Stimulated activated CD8-positive, alpha-beta memory T cell treated with anti-CD3 and anti-CD28 coated beads, Interleukin-7, amount 100 ng/mL, for 4 hours (primary cell): ENCODE data around the gene GARS1.
"Not testable (repeated sequence)": the region's sequence is repeated elsewhere in the genome, so short reads cannot be mapped to it uniquely, and the experiment has no call there.

Experiments used
- DNase-seq, 2 donors: peaks; one replicate each; pipeline ENCODE4 v3.0.0-alpha.2; 2020; ENCODE audit warnings: low read depth in 2 of 2

Gene GARS1, protein sequence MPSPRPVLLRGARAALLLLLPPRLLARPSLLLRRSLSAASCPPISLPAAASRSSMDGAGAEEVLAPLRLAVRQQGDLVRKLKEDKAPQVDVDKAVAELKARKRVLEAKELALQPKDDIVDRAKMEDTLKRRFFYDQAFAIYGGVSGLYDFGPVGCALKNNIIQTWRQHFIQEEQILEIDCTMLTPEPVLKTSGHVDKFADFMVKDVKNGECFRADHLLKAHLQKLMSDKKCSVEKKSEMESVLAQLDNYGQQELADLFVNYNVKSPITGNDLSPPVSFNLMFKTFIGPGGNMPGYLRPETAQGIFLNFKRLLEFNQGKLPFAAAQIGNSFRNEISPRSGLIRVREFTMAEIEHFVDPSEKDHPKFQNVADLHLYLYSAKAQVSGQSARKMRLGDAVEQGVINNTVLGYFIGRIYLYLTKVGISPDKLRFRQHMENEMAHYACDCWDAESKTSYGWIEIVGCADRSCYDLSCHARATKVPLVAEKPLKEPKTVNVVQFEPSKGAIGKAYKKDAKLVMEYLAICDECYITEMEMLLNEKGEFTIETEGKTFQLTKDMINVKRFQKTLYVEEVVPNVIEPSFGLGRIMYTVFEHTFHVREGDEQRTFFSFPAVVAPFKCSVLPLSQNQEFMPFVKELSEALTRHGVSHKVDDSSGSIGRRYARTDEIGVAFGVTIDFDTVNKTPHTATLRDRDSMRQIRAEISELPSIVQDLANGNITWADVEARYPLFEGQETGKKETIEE

DNA sequence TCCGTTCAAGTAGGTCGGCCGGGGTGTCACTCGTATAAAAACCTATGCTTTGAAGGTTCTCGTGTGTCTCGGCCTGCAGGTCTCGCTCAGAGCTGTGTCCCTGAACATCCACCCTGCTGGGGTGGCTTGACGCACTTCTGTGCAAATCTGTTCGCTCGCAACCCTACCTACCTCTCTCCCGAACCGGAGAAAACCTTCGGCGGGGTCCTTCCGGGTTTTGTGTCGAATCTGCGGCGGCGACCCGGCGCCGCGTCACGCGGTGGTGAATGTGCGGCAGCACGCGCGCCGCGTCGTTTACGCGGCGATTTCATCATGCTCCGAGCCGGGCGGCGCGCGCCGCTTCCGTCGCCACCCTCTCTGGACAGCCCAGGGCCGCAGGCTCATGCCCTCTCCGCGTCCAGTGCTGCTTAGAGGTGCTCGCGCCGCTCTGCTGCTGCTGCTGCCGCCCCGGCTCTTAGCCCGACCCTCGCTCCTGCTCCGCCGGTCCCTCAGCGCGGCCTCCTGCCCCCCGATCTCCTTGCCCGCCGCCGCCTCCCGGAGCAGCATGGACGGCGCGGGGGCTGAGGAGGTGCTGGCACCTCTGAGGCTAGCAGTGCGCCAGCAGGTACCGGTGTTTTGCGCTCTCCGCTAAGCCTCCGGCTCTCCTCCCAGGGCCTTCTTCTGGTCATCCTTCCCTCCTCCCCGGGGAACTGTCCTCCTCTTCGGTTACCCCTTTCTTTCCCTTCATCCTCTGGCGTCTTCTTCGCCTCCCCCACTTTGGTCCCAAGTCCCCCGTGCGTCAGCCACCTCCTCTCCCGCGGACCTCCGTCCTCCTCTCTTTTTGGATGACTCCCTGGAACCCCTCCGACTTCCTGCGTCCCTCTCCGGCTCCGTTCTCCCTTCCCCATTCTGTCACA is at the start of gene GARS1:
GARS1 (plus strand) TSS at position 339 of the 896 bp plus-strand sequence; CDS start at position 383, 44 bp downstream.
- DNase-seq: peak; percentile 79 to 86

DNA sequence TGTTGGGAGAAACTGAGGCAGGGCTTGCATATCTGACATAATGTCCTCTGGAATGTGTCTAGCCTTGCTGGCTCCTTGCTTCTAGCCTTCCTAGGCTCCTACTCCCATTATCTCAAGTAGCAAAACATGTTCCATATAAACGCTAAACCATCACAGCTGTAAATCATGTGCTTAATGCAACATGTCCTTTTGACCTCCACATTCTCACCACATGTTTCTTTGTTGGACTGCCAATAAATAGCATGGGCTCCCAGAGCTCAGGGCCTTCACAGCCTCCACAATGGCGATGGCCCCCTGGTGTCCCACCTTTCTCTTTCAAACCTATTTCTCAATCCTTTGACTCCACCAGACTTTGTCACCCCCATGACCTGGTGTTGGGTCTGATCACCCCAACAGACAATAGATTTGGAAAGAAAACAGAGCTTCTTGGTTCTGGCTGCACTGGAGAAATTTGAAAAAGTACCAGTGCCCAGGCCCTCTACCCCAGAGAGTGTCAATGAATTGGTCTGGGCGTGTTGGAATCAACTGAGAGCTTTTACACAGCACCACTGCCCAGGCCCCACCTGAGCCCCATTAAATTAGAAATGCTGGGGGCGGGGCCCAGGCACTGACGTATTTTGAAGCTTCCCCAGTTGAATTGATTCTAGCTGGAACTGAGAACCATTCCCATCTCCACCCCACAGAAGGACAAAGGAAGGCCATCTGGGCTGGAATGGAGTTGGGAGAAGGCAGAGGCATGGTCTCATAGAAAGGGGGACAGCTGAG is 48.7 kb upstream of the GARS1 start:
- no peak for DNase-seq

- DNase-seq: no peak
Observed at GRCh38 chr7:30546596-30546995, 48.1 kb upstream of the GARS1 start.

GRCh38 chr7:30548845-30549244 is 45.8 kb upstream of the GARS1 start:
- DNase-seq: peak; percentile 8 to 13

GRCh38 chr7:30549931-30550493 is 44.7 kb upstream of the GARS1 start:
- no peak for DNase-seq

- no peak for DNase-seq
Observed at GRCh38 chr7:30552330-30552729, 42.3 kb upstream of the GARS1 start.

- DNase-seq: no peak
Observed at GRCh38 chr7:30553141-30553540, 41.5 kb upstream of the GARS1 start.

DNA sequence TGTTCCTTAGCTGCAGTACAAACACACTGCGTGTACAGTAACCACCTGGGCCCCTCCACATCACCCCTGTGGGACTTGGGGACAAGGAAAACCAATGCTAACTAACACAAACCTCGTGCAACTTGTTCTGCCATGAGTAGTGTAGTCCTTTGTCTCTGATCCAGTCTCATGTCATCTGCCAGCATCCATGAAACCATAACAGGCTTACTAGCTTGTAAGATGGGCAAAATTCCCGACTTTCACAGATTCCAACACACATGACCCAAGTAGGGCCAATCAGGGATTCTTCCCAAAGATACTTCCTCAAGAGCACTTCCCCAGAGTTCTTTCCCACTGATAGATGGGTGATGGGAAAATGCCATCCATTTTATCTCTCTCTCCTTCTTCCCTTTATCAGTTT is 41.1 kb upstream of the GARS1 start:
- DNase-seq: no peak

DNA sequence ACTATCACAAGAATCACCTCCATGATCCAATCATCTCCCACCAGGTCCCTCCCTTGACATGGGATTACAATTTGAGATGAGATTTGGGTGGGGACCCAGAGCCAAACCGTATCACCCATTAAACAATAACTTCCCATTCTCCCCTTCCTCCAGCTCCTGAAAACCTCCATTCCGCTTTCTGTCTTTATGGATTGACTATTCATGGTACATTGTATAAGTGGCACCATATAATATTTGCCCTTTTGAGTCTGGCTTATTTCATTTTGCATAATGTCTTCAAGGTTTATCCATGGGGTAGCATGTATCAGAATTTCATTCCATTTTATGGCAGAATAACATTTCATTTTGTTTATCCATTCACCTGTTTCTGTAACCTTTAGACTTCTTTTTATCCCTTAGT is 39.2 kb upstream of the GARS1 start:
- no peak for DNase-seq

- no peak for DNase-seq
Observed at GRCh38 chr7:30556840-30557239, 37.8 kb upstream of the GARS1 start.

DNA sequence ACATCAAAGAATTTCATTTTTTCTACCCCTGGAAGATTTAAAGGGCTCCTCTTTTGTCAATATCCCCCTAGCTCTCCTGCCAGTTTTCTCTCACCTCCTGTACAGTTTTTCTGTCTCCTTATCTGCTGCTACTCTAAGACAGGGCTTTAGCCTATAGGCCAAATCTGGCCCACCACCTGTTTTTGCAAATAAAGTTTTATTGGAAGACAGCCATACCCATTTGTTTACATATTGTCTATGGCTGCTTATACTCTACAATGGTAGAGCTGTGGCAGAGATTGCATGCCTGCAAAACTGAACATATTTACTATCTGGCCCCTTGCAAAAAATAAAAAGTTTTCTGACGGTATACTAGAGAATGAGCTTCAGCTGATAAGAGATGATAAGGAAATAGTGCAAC is 37.4 kb upstream of the GARS1 start:
- no peak for DNase-seq

GRCh38 chr7:30559611-30560010 is 35.1 kb upstream of the GARS1 start:
- DNase-seq: no peak

DNA sequence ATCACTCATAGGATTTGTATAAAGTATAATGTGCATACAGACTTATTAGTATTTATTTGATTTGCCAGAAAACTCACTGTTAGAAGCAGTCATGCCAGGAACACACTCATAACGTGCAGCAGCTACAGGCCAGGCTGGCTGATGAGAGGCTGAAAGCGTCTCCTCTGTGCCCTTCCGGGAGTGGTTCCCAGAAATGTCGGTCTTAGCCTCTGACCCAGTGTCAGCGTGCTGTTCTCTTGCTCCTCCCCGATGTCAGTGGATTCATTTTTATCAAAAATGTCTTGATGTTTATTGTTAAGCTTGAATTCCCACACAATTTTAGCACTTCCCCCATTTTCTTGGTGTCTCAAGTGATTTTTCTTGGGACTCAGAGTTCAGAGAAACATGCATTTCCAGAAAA is 33.3 kb upstream of the GARS1 start:
- DNase-seq: no peak

- no peak for DNase-seq
Observed at GRCh38 chr7:30562498-30562897, 32.2 kb upstream of the GARS1 start.

- DNase-seq: no peak
Observed at GRCh38 chr7:30562909-30563308, 31.8 kb upstream of the GARS1 start.

DNA sequence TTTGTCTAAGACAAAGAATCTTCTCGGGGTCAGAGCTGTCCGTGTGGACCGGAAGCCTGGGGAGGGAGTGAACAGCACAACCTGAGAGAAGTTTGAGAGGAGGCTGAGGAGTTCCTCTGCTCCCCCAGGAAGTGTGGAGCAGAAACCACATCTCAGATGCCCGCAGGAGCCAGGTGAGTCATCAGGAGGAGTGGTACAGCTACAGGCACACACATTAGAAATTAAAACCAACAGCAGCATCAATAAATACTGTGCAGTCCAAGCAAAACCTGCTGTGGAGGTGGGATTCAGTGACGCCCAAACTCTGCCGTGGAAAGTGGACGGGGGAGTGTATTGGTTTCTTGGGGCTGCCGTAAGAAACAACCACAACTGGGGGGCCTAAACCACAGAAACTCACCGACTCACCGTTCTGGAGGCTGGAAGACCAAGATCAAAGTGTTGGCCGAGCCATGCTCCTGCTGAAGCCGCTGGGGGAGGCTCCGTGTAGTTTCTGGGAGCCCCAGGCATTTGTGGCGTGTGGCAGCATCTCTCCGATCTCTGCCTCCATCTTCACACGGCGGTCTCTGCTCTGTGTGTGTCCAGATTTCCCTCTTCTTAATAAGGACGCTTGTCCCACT is 31.2 kb upstream of the GARS1 start:
- no peak for DNase-seq

GRCh38 chr7:30564243-30564892 is 30.3 kb upstream of the GARS1 start:
- peak; percentile 51 to 59 for DNase-seq

- DNase-seq: no peak
Observed at GRCh38 chr7:30566596-30566995, 28.1 kb upstream of the GARS1 start.

GRCh38 chr7:30567081-30567480 is 27.6 kb upstream of the GARS1 start:
- no peak for DNase-seq

DNA sequence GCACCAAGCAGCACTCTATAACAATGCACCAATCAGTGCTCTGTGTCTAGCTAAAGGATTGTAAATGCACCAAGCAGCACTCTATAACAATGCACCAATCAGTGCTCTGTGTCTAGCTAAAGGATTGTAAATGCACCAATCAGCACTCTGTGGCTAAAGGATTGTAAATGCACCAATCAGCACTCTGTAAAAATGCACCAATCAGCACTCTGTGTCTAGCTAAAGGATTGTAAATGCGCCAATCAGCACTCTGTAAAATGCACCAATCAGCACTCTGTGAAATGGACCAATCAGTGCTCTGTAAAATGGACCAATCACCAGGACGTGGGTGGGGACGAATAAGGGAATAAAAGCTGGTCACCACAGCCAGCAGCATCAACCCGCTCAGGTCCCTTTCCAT is 24.4 kb upstream of the GARS1 start:
- DNase-seq: not testable (repeated sequence)
